Epidermal melanocyte (primary cell): ENCODE measurements around the gene RAPGEF4.

Source experiments
- DNase-seq: peaks from one replicate; pipeline ENCODE4 v3.0.0; 2011; ENCODE audit warnings: low spot score; ENCODE audit not compliant: insufficient read length

Gene RAPGEF4

GRCh38 chr2:172931256-172931894 lies 195.7 kb downstream of the RAPGEF4 start:
- no peak for DNase-seq

- no peak for DNase-seq
Observed at GRCh38 chr2:172931918-172932520, 196.4 kb downstream of the RAPGEF4 start.

GRCh38 chr2:172937884-172938712 lies 202.5 kb downstream of the RAPGEF4 start:
- DNase-seq: no peak

GRCh38 chr2:172938713-172939375 lies 203.2 kb downstream of the RAPGEF4 start:
- no peak for DNase-seq

- no peak for DNase-seq
Observed at GRCh38 chr2:172943539-172943938, 207.9 kb downstream of the RAPGEF4 start.

- no peak for DNase-seq
Observed at GRCh38 chr2:172944022-172944793, 208.6 kb downstream of the RAPGEF4 start.

- DNase-seq: no peak
Observed at GRCh38 chr2:172944794-172945509, 209.3 kb downstream of the RAPGEF4 start.

- no peak for DNase-seq
Observed at GRCh38 chr2:172945510-172945850, 209.8 kb downstream of the RAPGEF4 start.

- no peak for DNase-seq
Observed at GRCh38 chr2:172947461-172948153, 212.0 kb downstream of the RAPGEF4 start.

- DNase-seq: no peak
Observed at GRCh38 chr2:172949522-172949921, 213.9 kb downstream of the RAPGEF4 start.

- no peak for DNase-seq
Observed at GRCh38 chr2:172950565-172950964, 214.9 kb downstream of the RAPGEF4 start.

- no peak for DNase-seq
Observed at GRCh38 chr2:172951554-172951953, 215.9 kb downstream of the RAPGEF4 start.

- DNase-seq: no peak
Observed at GRCh38 chr2:172953411-172953810, 217.8 kb downstream of the RAPGEF4 start.

- DNase-seq: no peak
Observed at GRCh38 chr2:172953970-172954852, 218.6 kb downstream of the RAPGEF4 start.

GRCh38 chr2:172955587-172955986 lies 219.9 kb downstream of the RAPGEF4 start:
- DNase-seq: no peak

GRCh38 chr2:172957734-172958133 lies 222.1 kb downstream of the RAPGEF4 start:
- DNase-seq: no peak

GRCh38 chr2:172962082-172962481 lies 226.4 kb downstream of the RAPGEF4 start:
- no peak for DNase-seq

GRCh38 chr2:172962824-172963223 lies 227.2 kb downstream of the RAPGEF4 start:
- no peak for DNase-seq
